GM21825 (cell line): ENCODE results near the gene FAM149A.

Experiments used
- ATAC-seq: cut with Tn5 transposase; IDR thresholded peaks from one replicate; pipeline ENCODE4 v1.9.1; 2021; ENCODE audit warnings: mild to moderate bottlenecking, moderate library complexity; ENCODE audit not compliant: unreplicated experiment

The FAM149A gene

GRCh38 chr4:186200516-186200915 lies 96.0 kb downstream of the FAM149A start:
- no peak for ATAC-seq

GRCh38 chr4:186201010-186201409 lies 96.5 kb downstream of the FAM149A start:
- ATAC-seq, result no peak

- ATAC-seq, result peak; percentile 92
Measured at GRCh38 chr4:186201535-186202230, 97.2 kb downstream of the FAM149A start.

- ATAC-seq, result no peak
Measured at GRCh38 chr4:186202490-186203140, 98.1 kb downstream of the FAM149A start.

- ATAC-seq, result no peak
Measured at GRCh38 chr4:186203406-186203805, 98.9 kb downstream of the FAM149A start.

GRCh38 chr4:186204103-186204559 lies 99.6 kb downstream of the FAM149A start:
- ATAC-seq, result no peak

GRCh38 chr4:186204686-186205085 lies 100.2 kb downstream of the FAM149A start:
- ATAC-seq, result no peak

- ATAC-seq, result no peak
Measured at GRCh38 chr4:186205156-186205555, 100.7 kb downstream of the FAM149A start.

GRCh38 chr4:186216465-186217024 lies 112.0 kb downstream of the FAM149A start:
- ATAC-seq, result no peak

- ATAC-seq, result no peak
Measured at GRCh38 chr4:186217733-186218293, 113.3 kb downstream of the FAM149A start.

- no peak for ATAC-seq
Measured at GRCh38 chr4:186221624-186222023, 117.1 kb downstream of the FAM149A start.
